GM12878 (cell line): Measurements from ENCODE around the gene GALNTL6.

Experiments
- FOXK2 ChIP-seq: fragments of 450-650 bp; IDR thresholded peaks from 2 replicates; pipeline ENCODE4 v1.6.1; 2017; ENCODE audit warnings: mild to moderate bottlenecking, moderate library complexity
- POLR2A ChIP-seq: IDR thresholded peaks from 2 replicates; pipeline ENCODE4 v1.6.1; 2011; ENCODE audit warnings: low read depth, mild to moderate bottlenecking, low read length
- RAD21 ChIP-seq: IDR thresholded peaks from 2 replicates; pipeline ENCODE4 v1.6.1; 2011; ENCODE audit warnings: mild to moderate bottlenecking, low read depth, low read length, moderate library complexity; ENCODE audit not compliant: insufficient read depth
- RELB ChIP-seq: fragments of 450-650 bp; IDR thresholded peaks from 2 replicates; pipeline ENCODE4 v1.6.1; 2017; ENCODE audit warnings: low read depth, mild to moderate bottlenecking, moderate library complexity

GRCh38 chr4:172709376-172709775 lies 896.2 kb downstream of the GALNTL6 start:
- TF ChIP-seq RAD21 = no peak
- no peak for TF ChIP-seq POLR2A
- TF ChIP-seq FOXK2 = no peak
- TF ChIP-seq RELB = no peak
